Measurements from ENCODE around the gene ST8SIA1. TPM values are rescaled to one million over a fixed set of nuclear protein-coding genes. Genes with fewer than 3 reads are reported as not detected.
A peak's percentile ranks its signal among the peaks of the same experiment; 100 is the strongest.

ST8SIA1 gene
- total RNA-seq, 4 donors from 2014 or later, result 2.6 to 9.5 (median 7.3) TPM

DNA sequence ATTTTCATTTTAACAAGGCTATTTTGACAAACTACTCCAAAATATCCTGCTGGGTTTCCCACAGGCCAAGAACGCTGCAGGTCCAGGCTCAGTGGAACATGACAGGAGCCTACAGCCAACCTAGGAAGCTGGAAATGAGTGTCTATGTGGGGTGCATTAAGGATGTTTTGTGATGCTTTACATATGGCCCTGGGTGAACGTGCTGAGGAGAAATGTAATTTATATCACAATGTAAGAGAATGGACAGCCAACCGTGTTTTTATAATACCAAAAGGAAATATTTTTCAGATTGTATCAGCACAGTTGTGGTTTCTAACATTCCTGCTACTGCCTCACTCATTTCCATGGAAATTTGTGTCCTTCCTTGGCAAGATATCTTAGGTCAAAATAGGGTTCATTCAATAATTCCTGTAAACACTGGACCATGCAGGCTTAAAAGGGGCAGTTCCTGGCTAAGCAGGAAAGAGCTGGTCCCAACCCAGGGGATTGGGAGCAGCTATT, 51.5 kb downstream of the ST8SIA1 start:
- H3K4me3 ChIP-seq (ENCODE audit: low read depth, poor library complexity, severe bottlenecking), result no peak overlapping the region
- no peak for DNase-seq (ENCODE audit: low spot score in 2 of 2)
- intact Hi-C loops (cut with DNase I; ENCODE audit: low total_unique reads), result no loop called here
- TF ChIP-seq, protein P1, sequence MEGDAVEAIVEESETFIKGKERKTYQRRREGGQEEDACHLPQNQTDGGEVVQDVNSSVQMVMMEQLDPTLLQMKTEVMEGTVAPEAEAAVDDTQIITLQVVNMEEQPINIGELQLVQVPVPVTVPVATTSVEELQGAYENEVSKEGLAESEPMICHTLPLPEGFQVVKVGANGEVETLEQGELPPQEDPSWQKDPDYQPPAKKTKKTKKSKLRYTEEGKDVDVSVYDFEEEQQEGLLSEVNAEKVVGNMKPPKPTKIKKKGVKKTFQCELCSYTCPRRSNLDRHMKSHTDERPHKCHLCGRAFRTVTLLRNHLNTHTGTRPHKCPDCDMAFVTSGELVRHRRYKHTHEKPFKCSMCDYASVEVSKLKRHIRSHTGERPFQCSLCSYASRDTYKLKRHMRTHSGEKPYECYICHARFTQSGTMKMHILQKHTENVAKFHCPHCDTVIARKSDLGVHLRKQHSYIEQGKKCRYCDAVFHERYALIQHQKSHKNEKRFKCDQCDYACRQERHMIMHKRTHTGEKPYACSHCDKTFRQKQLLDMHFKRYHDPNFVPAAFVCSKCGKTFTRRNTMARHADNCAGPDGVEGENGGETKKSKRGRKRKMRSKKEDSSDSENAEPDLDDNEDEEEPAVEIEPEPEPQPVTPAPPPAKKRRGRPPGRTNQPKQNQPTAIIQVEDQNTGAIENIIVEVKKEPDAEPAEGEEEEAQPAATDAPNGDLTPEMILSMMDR (IDR thresholded peaks at IDR 0.05), result no peak
- no peak for TF ChIP-seq POLR2A (IDR thresholded peaks at IDR 0.05)
- WGBS, 2 donors, result 52 to 64% methylated on average over 3 of the region's 3 CpGs

- intact Hi-C loops (cut with DNase I; ENCODE audit: low total_unique reads), result no loop called here
- TF ChIP-seq, protein P1 (IDR thresholded peaks at IDR 0.05), result no peak
- no peak for TF ChIP-seq POLR2A (IDR thresholded peaks at IDR 0.05)
- no peak for DNase-seq (ENCODE audit: low spot score in 2 of 2)
- no peak overlapping the region for H3K4me3 ChIP-seq (ENCODE audit: low read depth, poor library complexity, severe bottlenecking)
- WGBS, 2 donors, result 53 to 64% methylated on average over 6 of the region's 6 CpGs
Observed at GRCh38 chr12:22282283-22282682, 52.2 kb downstream of the ST8SIA1 start.

GRCh38 chr12:22276867-22277266, 57.6 kb downstream of the ST8SIA1 start:
- intact Hi-C loops (cut with DNase I; ENCODE audit: low total_unique reads), result no loop called here
- no peak overlapping the region for H3K4me3 ChIP-seq (ENCODE audit: low read depth, poor library complexity, severe bottlenecking)
- DNase-seq (ENCODE audit: low spot score in 2 of 2), result no peak
- WGBS, 2 donors, result 61 to 62% methylated on average over 3 of the region's 3 CpGs
- no peak for TF ChIP-seq POLR2A (IDR thresholded peaks at IDR 0.05)
- TF ChIP-seq, protein P1 (IDR thresholded peaks at IDR 0.05), result no peak

- no peak overlapping the region for H3K4me3 ChIP-seq (ENCODE audit: low read depth, poor library complexity, severe bottlenecking)
- intact Hi-C loops (cut with DNase I; ENCODE audit: low total_unique reads), result no loop called here
- WGBS, 2 donors, result 39 to 40% methylated on average over 5 of the region's 5 CpGs
- TF ChIP-seq, protein P1 (IDR thresholded peaks at IDR 0.05), result no peak
- DNase-seq (ENCODE audit: low spot score in 2 of 2), result no peak
Observed at GRCh38 chr12:22276313-22276712, 58.2 kb downstream of the ST8SIA1 start.

- peak; percentile 95 to 98 for DNase-seq (ENCODE audit: low spot score in 2 of 2)
- no peak overlapping the region for H3K4me3 ChIP-seq (ENCODE audit: low read depth, poor library complexity, severe bottlenecking)
- 15 to 26% methylated on average over 2 of the region's 2 CpGs for WGBS, 2 donors
- TF ChIP-seq, protein P1 (IDR thresholded peaks at IDR 0.05), result no peak
- no peak for TF ChIP-seq POLR2A (IDR thresholded peaks at IDR 0.05)
- intact Hi-C loops (cut with DNase I; ENCODE audit: low total_unique reads), result no loop called here
Observed at GRCh38 chr12:22275843-22276242, 58.7 kb downstream of the ST8SIA1 start.

All from lower leg skin (tissue), 4 donors.